GM12874 (cell line): ENCODE results near the gene FAM181B.

ENCODE experiments used
- CTCF ChIP-seq: IDR thresholded peaks from 2 replicates; pipeline ENCODE4 v1.5.1; 2011; ENCODE audit warnings: low read depth, mild to moderate bottlenecking, control low read depth, low read length, moderate library complexity; ENCODE audit not compliant: insufficient read depth

The FAM181B gene

GRCh38 chr11:82732348-82732733, 1.3 kb downstream of the FAM181B start:
- TF ChIP-seq CTCF, result no peak

- no peak for TF ChIP-seq CTCF
Observed at GRCh38 chr11:82731691-82732277, 1.9 kb downstream of the FAM181B start.

GRCh38 chr11:82730754-82731153, 2.9 kb downstream of the FAM181B start:
- no peak for TF ChIP-seq CTCF

- no peak for TF ChIP-seq CTCF
Observed at GRCh38 chr11:82730286-82730685, 3.4 kb downstream of the FAM181B start.

- no peak for TF ChIP-seq CTCF
Observed at GRCh38 chr11:82724026-82724425, 9.6 kb downstream of the FAM181B start.

- TF ChIP-seq CTCF, result no peak
Observed at GRCh38 chr11:82722231-82722630, 11.4 kb downstream of the FAM181B start.

- TF ChIP-seq CTCF, result no peak
Observed at GRCh38 chr11:82720267-82721065, 13.2 kb downstream of the FAM181B start.
